KG1 (cell line): ENCODE results near the gene CERCAM.
A peak's percentile ranks its signal among the peaks of the same experiment; 100 is the strongest.

Experiments used
- DNase-seq: peaks from one replicate; lab custom pipeline; 2025; lab: John Stamatoyannopoulos, UW

CERCAM gene

GRCh38 chr9:128456613-128457061 lies 36.0 kb downstream of the CERCAM start:
- no peak for DNase-seq

- DNase-seq: no peak
Measured at GRCh38 chr9:128457207-128457606, 36.5 kb downstream of the CERCAM start.

- DNase-seq: no peak
Measured at GRCh38 chr9:128459011-128459410, 38.4 kb downstream of the CERCAM start.

GRCh38 chr9:128469070-128469469 lies 48.4 kb downstream of the CERCAM start:
- DNase-seq: no peak

DNA sequence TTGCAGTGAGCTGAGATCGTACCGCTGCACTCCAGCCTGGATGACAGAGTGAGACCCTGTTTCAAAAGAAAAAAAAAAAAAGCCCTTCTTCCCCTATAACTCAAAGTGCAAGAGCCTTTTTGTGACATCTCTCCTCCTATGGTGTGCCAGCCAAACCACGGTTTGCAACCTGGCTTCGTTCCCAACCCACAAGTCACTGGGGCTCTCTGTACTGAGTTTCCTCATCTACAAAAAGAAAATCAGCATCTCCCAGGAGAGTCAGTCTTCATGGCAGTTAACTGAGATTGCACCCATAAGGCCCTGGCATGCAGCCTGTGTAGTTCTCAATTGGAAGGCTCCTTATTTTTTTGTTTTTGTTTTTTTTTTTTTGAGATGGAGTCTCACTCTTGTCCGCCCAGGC lies 49.9 kb downstream of the CERCAM start:
- peak; percentile 47 for DNase-seq

GRCh38 chr9:128473104-128473503 lies 52.4 kb downstream of the CERCAM start:
- DNase-seq: no peak

GRCh38 chr9:128475867-128476266 lies 55.2 kb downstream of the CERCAM start:
- DNase-seq: no peak

- no peak for DNase-seq
Measured at GRCh38 chr9:128479262-128479661, 58.6 kb downstream of the CERCAM start.

DNA sequence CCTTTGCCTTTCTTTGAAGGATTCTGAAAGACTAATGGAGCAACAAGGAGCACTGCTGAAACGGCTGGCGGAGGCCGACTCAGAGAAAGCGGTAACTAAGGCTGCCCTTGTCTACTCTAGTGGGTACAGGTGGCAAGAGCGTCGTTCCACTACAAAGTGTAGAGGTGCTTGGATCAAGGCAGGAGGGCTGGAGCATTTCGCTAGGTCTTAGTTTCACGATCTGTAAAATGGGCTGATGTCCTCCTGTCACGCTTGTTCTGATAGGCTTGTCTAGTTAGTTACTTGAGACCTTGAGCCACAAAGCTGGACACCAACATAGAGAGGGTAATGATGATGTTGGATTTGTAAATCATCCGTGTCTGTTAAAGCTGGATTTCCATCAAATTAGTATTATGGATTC lies 60.9 kb downstream of the CERCAM start:
- DNase-seq: no peak

- DNase-seq: no peak
Measured at GRCh38 chr9:128482186-128482585, 61.5 kb downstream of the CERCAM start.

DNA sequence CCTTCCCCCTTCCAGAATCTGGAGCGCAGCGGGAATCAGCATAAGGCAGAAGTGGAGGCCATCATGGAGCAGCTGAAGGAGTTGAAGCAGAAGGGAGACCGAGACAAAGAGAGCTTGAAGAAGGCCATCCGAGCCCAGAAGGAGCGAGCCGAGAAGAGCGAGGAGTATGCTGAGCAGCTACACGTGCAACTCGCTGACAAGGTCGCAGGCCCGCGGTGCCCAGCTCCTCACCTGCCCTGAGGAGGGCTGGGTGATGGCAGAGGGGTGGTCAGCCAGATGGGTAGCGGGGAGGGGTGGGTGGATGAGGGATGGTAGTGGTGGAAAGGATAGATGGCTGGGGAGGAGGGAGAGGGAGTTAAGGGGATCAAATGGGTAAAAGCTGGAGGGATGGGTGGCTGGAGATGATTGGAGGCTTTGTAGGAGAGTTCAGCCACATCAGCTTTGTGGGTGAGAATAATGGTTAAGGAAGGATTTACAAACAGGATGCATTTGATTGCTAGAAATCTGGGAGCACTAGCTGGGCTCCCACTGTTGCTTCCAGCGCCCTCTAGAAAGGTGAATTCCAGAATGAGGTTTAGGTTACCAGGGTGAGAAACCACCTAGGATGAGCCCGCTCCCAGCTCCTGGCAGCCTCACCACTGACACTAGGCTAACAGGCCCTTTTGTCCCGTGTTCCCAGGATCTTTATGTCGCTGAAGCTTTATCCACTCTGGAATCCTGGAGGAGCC lies 64.2 kb downstream of the CERCAM start:
- DNase-seq: no peak

DNA sequence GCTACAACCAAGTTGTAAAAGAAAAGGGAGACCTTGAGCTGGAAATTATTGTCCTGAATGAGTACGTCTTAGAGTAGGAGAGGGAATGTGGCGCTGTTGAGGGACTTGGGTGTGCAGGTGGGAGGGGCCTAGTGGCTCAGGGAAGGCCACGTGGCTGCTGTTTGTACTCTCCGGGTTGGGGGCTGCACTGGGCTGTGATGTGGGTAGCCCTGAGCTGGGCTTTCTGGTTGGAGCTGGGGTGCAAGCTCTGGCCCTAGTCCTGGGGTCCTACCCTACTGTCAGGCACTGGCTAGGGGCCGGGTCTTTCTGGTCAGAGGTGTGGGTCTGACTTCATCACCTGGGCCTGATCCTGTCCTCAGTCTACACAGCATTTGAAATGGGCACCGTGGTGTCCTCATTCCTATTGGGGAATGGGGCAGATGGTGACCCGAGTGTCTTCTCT lies 64.8 kb downstream of the CERCAM start:
- no peak for DNase-seq

DNA sequence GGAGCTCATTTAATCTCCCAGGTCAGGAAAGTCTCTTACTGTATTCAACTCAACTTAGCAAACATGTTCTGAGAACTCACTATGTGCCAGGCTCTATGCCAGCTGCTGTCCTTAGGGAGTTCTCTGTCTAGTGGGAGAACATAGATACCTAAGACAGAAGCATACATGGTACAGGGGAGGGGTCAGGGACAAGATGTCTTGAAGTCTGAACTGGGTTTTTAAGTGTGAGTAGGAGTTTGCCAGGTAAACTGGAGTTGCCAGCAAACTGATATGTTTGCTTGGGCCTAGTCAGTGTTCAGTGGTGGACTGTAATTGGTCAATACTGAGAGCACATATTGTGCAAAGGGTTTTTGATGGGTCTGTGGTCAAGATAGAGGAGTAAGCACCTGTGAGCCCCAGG lies 65.5 kb downstream of the CERCAM start:
- DNase-seq: no peak
